Measurements from ENCODE around the gene REXO1.

Gene REXO1

DNA sequence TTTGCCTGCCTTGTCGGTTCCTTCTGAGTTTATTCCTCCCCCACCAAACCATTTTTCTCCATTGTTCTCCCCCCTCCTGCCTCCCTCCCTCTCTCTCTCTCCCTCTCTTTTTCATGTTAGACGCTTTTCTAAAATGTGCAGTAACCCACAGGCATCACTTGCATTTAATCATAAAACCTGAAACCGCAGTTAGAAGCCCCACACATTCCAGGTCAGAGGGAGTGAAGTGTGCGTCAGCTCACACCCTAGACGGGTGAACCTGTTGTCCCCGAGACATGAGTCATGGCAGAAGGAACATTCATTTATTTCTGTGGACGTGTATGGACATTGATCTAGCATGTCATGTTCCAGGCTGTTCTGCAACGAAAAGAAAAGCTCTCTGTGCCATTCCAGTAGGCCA lies 75.1 kb downstream of the REXO1 start:
- no peak overlapping the region for H3K4me3 ChIP-seq (ENCODE audit: low read length)
- TF ChIP-seq, protein P1, sequence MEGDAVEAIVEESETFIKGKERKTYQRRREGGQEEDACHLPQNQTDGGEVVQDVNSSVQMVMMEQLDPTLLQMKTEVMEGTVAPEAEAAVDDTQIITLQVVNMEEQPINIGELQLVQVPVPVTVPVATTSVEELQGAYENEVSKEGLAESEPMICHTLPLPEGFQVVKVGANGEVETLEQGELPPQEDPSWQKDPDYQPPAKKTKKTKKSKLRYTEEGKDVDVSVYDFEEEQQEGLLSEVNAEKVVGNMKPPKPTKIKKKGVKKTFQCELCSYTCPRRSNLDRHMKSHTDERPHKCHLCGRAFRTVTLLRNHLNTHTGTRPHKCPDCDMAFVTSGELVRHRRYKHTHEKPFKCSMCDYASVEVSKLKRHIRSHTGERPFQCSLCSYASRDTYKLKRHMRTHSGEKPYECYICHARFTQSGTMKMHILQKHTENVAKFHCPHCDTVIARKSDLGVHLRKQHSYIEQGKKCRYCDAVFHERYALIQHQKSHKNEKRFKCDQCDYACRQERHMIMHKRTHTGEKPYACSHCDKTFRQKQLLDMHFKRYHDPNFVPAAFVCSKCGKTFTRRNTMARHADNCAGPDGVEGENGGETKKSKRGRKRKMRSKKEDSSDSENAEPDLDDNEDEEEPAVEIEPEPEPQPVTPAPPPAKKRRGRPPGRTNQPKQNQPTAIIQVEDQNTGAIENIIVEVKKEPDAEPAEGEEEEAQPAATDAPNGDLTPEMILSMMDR (IDR thresholded peaks at IDR 0.05; ENCODE audit: insufficient read depth, low read depth, low read length, missing control alignments): no peak
- peak; percentile 94 for DNase-seq (ENCODE audit: low read depth)

DNA sequence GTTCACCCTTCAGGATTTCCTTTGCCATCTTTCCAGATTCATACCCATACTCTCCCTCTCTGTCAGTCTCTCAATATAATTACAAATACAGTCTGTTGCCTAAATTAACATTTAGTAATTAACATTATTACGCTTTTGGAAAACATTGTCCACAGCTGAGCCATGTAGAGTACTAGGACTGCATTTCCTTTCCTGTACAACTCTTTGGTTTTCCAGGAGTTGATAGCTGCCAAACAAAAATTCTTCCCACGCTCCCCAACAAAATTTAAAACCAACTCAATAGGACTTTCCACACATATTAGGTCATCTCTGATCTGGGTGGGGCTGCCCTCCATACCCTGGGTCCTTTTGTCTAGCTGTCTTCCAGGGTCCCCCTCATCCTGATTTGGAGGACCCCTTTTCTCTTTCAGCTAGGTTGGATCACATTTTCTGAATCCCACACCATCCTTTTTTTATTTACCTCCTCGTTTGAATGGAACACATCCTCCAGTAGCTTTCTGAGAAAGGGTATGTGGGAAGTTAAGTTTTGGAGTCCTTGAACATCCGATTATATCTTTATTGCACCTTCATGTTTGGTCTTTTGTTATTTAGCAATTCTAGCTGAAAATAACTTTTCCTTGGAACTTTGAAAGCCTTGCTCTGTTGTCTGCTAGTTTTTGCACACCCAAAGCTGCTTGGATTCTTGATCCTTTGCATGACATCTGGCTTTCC lies 77.3 kb downstream of the REXO1 start:
- TF ChIP-seq, protein P1 (IDR thresholded peaks at IDR 0.05; ENCODE audit: insufficient read depth, low read depth, low read length, missing control alignments): no peak
- no peak overlapping the region for H3K4me3 ChIP-seq (ENCODE audit: low read length)
- no peak for DNase-seq (ENCODE audit: low read depth)

DNA sequence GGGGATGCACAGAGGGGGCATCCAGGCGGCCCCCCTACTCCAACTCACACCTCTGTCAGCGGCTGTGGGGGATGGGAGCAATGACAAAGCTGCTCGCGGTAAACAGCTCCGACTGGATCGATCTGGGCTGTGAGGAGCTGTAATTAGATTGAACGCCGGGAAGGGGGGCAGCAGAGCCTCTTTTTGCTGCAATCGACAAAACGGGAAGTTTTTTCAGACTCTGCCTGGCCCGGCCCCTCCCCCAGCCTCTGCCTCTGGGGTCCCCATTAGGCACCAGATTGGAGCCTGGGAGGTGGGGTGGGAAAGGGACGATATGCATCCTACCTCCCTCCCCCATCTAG lies 78.7 kb downstream of the REXO1 start:
- H3K4me3 ChIP-seq (ENCODE audit: low read length): no peak overlapping the region
- TF ChIP-seq, protein P1 (IDR thresholded peaks at IDR 0.05; ENCODE audit: insufficient read depth, low read depth, low read length, missing control alignments): no peak
- no peak for DNase-seq (ENCODE audit: low read depth)

DNA sequence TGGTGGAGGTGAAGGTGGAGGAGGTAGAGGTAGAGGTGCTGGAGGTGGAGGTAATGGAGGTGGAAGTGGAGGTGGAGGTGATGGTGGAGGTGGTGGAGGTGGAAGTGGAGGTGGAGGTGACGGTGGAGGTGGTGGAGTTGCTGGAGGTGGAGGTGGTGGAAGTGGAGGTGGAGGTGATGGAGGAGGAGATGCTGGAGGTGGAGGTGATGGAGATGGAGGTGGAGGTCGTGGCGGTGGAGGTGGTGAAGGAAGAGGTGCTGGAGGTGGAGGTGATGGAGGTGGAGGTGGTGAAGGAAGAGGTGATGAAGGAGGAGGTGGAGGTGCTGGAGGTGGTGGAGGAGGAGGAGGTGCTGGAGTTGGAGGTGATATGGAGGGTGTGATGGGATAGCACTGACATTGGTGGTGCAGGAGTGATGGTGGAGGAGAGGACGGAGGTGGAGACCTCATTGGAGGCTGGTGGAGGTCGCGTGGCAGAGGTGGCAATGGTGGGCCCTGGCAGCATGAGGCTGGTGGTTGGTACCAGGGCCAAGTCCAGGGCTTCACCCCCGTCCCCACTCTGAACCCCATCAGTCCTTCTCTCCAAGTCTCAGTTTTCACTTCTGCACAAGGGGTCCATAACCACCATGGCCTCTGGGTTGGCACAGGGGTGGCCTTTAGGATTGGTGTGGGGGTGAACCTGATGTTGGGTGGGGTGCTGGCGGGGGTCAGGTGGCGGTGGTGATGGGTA lies 79.2 kb downstream of the REXO1 start:
- H3K4me3 ChIP-seq (ENCODE audit: low read length): no peak overlapping the region
- no peak for DNase-seq (ENCODE audit: low read depth)
- TF ChIP-seq, protein P1 (IDR thresholded peaks at IDR 0.05; ENCODE audit: insufficient read depth, low read depth, low read length, missing control alignments): no peak

DNA sequence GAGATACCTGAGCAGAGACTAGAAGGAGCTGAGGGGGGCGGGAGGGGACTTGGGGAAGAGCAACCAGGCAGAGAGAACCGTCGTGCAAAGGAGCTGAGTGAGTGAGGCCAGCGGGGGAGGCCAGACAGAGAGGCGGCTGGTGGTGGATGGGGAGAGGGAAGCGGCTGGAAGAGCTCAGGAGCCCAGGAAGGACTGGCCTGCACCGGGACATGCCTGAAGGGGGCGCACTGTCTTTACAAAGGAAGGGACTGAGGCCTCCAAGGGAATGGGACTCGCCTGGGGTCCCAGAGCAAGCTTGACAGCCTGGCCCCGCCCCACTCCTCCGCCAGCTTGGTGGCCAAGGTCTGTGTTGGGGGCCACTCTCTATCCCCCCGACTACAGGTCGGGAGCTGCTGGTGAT lies 80.0 kb downstream of the REXO1 start:
- TF ChIP-seq, protein P1 (IDR thresholded peaks at IDR 0.05; ENCODE audit: insufficient read depth, low read depth, low read length, missing control alignments): peak; percentile 15
- no peak for DNase-seq (ENCODE audit: low read depth)
- no peak overlapping the region for H3K4me3 ChIP-seq (ENCODE audit: low read length)

DNA sequence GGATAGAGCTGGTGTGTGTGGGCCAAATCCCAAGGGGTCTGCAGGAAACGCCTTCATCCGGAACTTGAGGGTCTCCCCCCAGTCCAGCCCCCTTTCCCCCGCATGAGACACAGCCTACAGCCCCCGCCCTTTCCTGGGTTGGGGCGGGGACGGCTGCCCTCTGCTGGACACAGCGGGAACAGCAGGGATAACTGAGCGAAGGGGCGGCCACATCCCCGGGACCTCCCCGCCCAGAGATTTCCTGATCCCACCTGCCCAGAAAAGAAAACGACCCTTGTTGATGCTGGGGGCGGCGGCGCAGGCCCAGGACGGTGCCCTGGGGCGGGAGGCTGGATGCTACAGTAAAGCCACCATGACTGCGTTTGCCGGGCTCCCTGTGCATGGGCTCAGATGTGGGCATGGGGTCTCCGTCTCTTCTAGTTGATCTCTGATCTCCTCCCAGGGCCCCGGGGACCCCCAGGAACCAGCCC lies 80.8 kb downstream of the REXO1 start:
- H3K4me3 ChIP-seq (ENCODE audit: low read length): no peak overlapping the region
- no peak for DNase-seq (ENCODE audit: low read depth)
- TF ChIP-seq, protein P1 (IDR thresholded peaks at IDR 0.05; ENCODE audit: insufficient read depth, low read depth, low read length, missing control alignments): peak; percentile 87

All from epithelial cell of esophagus (primary cell).